GM12878 (cell line): ENCODE data around the gene COL18A1. TPM values are rescaled to one million over a fixed set of nuclear protein-coding genes. Genes with fewer than 3 reads are reported as not detected.

Experiments
- ATAC-seq: fragments of 200-7000 bp; cut with Tn5 transposase; 3 replicates; pipeline ENCODE4 v1.9.1; 2020; ENCODE audit warnings: mild to moderate bottlenecking, moderate library complexity
- BruUV-seq: library from RNA; stranded (reverse); fragments of 400-500 nt; replicated peaks from 2 replicates; lab custom pipeline; 2021; lab: Mats Ljungman, UMichigan
- CTCF ChIA-PET: fragments of 300-600 bp; sonication (Branson Sonifier 250); formaldehyde crosslinking; extraction: SDS; loops from one replicate; lab custom pipeline; 2021; ENCODE audit warnings: inconsistent platforms; lab: Yijun Ruan, JAX
- POLR2A ChIA-PET: fragments of 350-600 bp; formaldehyde crosslinking; extraction: SDS; loops from one replicate; lab custom pipeline; 2021; ENCODE audit warnings: inconsistent platforms; lab: Charles Lee
- RAD21 ChIA-PET: fragments of 300-600 bp; sonication (Branson Sonifier 250); formaldehyde crosslinking; loops from one replicate; lab custom pipeline; 2023; ENCODE audit warnings: antibody characterized with exemption; ENCODE audit not compliant: unreplicated experiment; lab: Charles Lee
- SMC1A ChIA-PET: fragments of 300-600 bp; sonication (Branson Sonifier 250); formaldehyde crosslinking; loops from one replicate; lab custom pipeline; 2023; ENCODE audit not compliant: unreplicated experiment, uncharacterized antibody; lab: Charles Lee
- DNase-seq: peaks from one replicate; pipeline ENCODE4 v3.0.0-alpha.2; 2011; ENCODE audit warnings: low read depth, low spot score
- FAIRE-seq: peaks from 3 replicates; lab custom pipeline; 2011; peaks lifted over from hg19 to GRCh38; lab: Jason Lieb, UNC
- H2AFZ ChIP-seq: 2 replicates; pipeline ENCODE4 v1.6.0; 2011; ENCODE audit warnings: low read depth, low read length, control low read depth; ENCODE audit not compliant: control insufficient read depth
- H3K27ac ChIP-seq: 2 replicates; pipeline ENCODE4 v1.5.1; 2011; ENCODE audit warnings: control low read depth; ENCODE audit not compliant: control insufficient read depth, insufficient read depth
- H3K27me3 ChIP-seq, 2 experiments: replicated peaks in 1 of 2; 2 replicates each; pipeline versions ENCODE4 v1.6.0 to v1.6.1; 2011; ENCODE audit warnings: low read length in 1 of 2; ENCODE audit not compliant: control insufficient read depth in 2 of 2, insufficient read depth in 2 of 2
- H3K36me3 ChIP-seq, 2 experiments: 2 replicates each; pipeline ENCODE4 v1.5.1; 2011; ENCODE audit warnings: low read length in 1 of 2; ENCODE audit not compliant: control insufficient read depth in 2 of 2, insufficient read depth in 2 of 2
- H3K4me1 ChIP-seq: 2 replicates; pipeline ENCODE4 v1.6.1; 2011; ENCODE audit warnings: mild to moderate bottlenecking, low read length, moderate library complexity, mixed read lengths; ENCODE audit not compliant: control insufficient read depth, insufficient read depth
- H3K4me2 ChIP-seq: 2 replicates; pipeline ENCODE4 v1.6.0; 2011; ENCODE audit warnings: control low read depth; ENCODE audit not compliant: control insufficient read depth, insufficient read depth
- H3K4me3 ChIP-seq: fragments of 200-600 bp; sonication (generic); 2 replicates; pipeline ENCODE4 v1.5.1; 2016
- H3K79me2 ChIP-seq: 2 replicates; pipeline ENCODE4 v1.6.0; 2011; ENCODE audit warnings: low read length; ENCODE audit not compliant: control insufficient read depth, insufficient read depth
- H3K9ac ChIP-seq: 2 replicates; pipeline ENCODE4 v1.8.0; 2011; ENCODE audit warnings: low read length, control low read depth, mixed read lengths; ENCODE audit not compliant: control insufficient read depth, insufficient read depth
- H3K9me3 ChIP-seq: replicated peaks from 3 replicates; pipeline ENCODE4 v1.5.1; 2011; ENCODE audit warnings: mild to moderate bottlenecking, low read length; ENCODE audit not compliant: control insufficient read depth, insufficient read depth
- H4K20me1 ChIP-seq: 2 replicates; pipeline ENCODE4 v1.6.0; 2011; ENCODE audit not compliant: control insufficient read depth, insufficient read depth
- GATAD2B ChIP-seq: fragments of 450-650 bp; conservative IDR thresholded peaks from 2 replicates; pipeline ENCODE4 v1.6.1; 2017; ENCODE audit warnings: low read depth, mild to moderate bottlenecking, moderate library complexity
- JUND ChIP-seq: IDR thresholded peaks from 2 replicates; pipeline ENCODE4 v1.6.1; 2012; ENCODE audit warnings: low read depth, mild to moderate bottlenecking, low read length, improper control_type of control experiment, moderate library complexity
- PRDM15 ChIP-seq: fragments of 450-650 bp; formaldehyde crosslinking; IDR thresholded peaks from 2 replicates; pipeline ENCODE4 v1.4.0; 2020; ENCODE audit warnings: mild to moderate bottlenecking, moderate library complexity
- TCF12 ChIP-seq: IDR thresholded peaks from 2 replicates; pipeline ENCODE4 v1.6.1; 2011; ENCODE audit warnings: low read depth, mild to moderate bottlenecking, low read length
- USF1 ChIP-seq: IDR thresholded peaks from 2 replicates; pipeline ENCODE4 v1.6.1; 2011; ENCODE audit warnings: borderline replicate concordance, low read depth, mild to moderate bottlenecking, moderate library complexity, mixed read lengths, low read length; ENCODE audit not compliant: insufficient read depth; ENCODE audit errors: extremely low read length
- ZBED1 ChIP-seq: IDR thresholded peaks from 2 replicates; pipeline ENCODE4 v1.6.1; 2016; ENCODE audit warnings: borderline replicate concordance
- WGBS: methylation state at CpG from one replicate; pipeline ENCODE4 v1.1.6; 2016; ENCODE audit warnings: low lambda C conversion rate; ENCODE audit not compliant: insufficient replicate concordance, insufficient coverage; ENCODE audit errors: missing lambda C conversion rate; 5-methylcytosine and 5-hydroxymethylcytosine counted together
- in situ Hi-C: fragments of 300-500 bp; cut with MboI; formaldehyde crosslinking; loops from 9 replicates; pipeline ENCODE4 v1.14.3; 2018; ENCODE audit warnings: mixed read lengths
- intact Hi-C: fragments of 100-400 bp; cut with micrococcal nuclease; formaldehyde crosslinking; loops from one replicate; pipeline ENCODE4 v1.14.2; 2022; ENCODE audit not compliant: unreplicated experiment
- polyA plus RNA-seq, 11 experiments: library from polyadenylated mRNA; depleted of rRNA in 4 of 11; unstranded in 6 of 11; stranded (reverse) in 5 of 11; fragments of >200 nt; fragmentation: Nextera tagmentation in 4 of 11; fragmentation: Illumina TruSeq in 1 of 11; extraction: Ambion mirVana in 4 of 11; extraction: Trizol in 1 of 11; gene quantifications; 1 replicate in 1 of 11; 2 replicates in 10 of 11; pipeline versions ENCODE4 v1.2.1 to v1.2.3, GENCODE V29; 2011 to 2016; ENCODE audit warnings: inconsistent platforms in 2 of 11, missing spikeins in 2 of 11, low read depth in 1 of 11
- total RNA-seq, 4 experiments: library from RNA; depleted of rRNA in 3 of 4; stranded (reverse); fragments of >200 nt in 3 of 4; fragmentation: Illumina TruSeq in 1 of 4; extraction: Trizol in 1 of 4; gene quantifications; 2 replicates each; pipeline versions ENCODE4 v1.2.1 to v1.2.3, GENCODE V29; 2013 to 2021

COL18A1 gene
- total and polyA plus RNA-seq, 10 of the 15 experiments (the other 5 are each of a cell fraction or from before 2014, with no cell fraction given), result under 0.01 to 0.49 (median 0.09) TPM; not detected in 3

DNA sequence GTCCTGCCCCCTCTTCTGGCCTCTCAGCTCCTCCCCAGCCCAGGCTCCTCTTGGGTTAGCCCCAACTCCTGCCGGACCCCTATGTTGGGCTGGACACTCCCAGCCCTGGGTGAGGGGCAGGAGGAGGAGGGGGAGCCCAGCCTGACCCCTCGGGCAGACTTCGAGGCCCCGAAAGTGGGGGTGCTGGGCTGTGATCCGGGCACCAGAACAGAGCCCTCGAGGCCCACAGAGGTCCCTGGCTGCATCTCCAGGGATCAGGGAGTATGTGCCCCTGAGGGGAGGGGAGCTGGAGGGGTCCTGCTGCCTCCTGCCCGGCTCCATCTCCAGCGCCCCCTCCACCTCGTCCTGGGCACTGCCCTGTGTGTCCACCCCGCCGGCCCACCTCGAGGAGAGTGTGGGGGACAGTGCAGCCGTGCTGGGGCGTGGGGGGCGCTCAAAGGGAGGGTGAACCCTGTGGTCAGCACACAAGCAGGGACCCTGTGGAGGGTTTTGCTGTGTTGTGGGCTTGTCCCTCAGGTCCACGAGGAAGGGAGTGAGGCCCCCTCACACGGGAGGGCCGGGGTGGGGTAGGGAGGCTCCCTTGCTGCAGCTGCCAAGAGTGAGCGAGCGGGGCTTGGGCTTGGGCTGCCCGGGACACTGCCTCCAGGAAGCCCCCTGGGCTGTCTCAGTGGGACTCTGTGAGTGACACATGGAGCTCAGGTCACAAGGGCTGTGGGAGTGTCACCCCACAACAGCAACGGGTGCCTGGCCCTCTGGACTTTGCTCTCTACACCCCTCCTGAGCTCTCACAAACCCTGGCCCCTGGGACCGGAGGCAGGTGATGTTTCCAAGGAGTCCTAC, 54.4 kb downstream of the COL18A1 start:
- no TSS peak for BruUV-seq
- Histone ChIP-seq H3K27ac (no peak overlapping the region), H4K20me1 (no peaks in the 10 kb centered on the region), H3K36me3 (no peaks in the 10 kb centered on the region), H3K4me1 (no peaks in the 10 kb centered on the region), H3K9ac (no peak overlapping the region), H3K4me2 (no peak overlapping the region), H2AFZ (no peak overlapping the region), H3K9me3 (no peaks in the 10 kb centered on the region; the same call in 2 of the 3 replicates), H3K27me3 (no peaks in the 10 kb centered on the region), H3K79me2 (no peaks in the 10 kb centered on the region), H3K4me3 (no peak overlapping the region)
- 27% methylated on average over 23 of the region's 23 CpGs for WGBS
- ChIA-PET SMC1A (no interaction called here), RAD21 (no interaction called here), CTCF (interaction anchor here (1.5 kb wide), 1 partner anchor 321 kb away, joined by 3 read pairs; no protein-coding TSS in a partner anchor), POLR2A (no interaction called here)
- ATAC-seq (no peak), DNase-seq (no peak), FAIRE-seq (no peak)
- intact Hi-C loops (no loop called here), in situ Hi-C loops (loop anchor here (25.0 kb wide), 1 partner anchor 353 kb away; no protein-coding TSS in a partner anchor)
- no peak for TF ChIP-seq USF1
- TF ChIP-seq PRDM15, result no peak
- no peak for TF ChIP-seq JUND
- no peak for TF ChIP-seq ZBED1
- TF ChIP-seq TCF12, result no peak
- TF ChIP-seq GATAD2B, result no peak
